Endothelial cell (in vitro differentiated cells): ENCODE data around the gene XRCC4. TPM values are rescaled to one million over a fixed set of nuclear protein-coding genes. Genes with fewer than 3 reads are reported as not detected.

Experiments
- DNase-seq: peaks from one replicate; pipeline ENCODE4 v3.0.0; 2021; ENCODE audit warnings: low spot score
- H3K27ac Mint-ChIP-seq: one replicate; pipeline ENCODE4 v1.8.0; 2021; ENCODE audit warnings: mixed read lengths, inconsistent platforms; ENCODE audit not compliant: unreplicated experiment
- H3K27me3 Mint-ChIP-seq: one replicate; pipeline ENCODE4 v1.8.0; 2021; ENCODE audit warnings: mild to moderate bottlenecking, moderate library complexity, mixed read lengths, inconsistent platforms; ENCODE audit not compliant: unreplicated experiment
- H3K36me3 Mint-ChIP-seq: one replicate; pipeline ENCODE4 v1.8.0; 2021; ENCODE audit warnings: mild to moderate bottlenecking, low read depth, mixed read lengths, inconsistent platforms; ENCODE audit not compliant: unreplicated experiment
- H3K4me1 Mint-ChIP-seq: one replicate; pipeline ENCODE4 v1.8.0; 2021; ENCODE audit warnings: mild to moderate bottlenecking, mixed read lengths, inconsistent platforms; ENCODE audit not compliant: unreplicated experiment
- H3K4me3 Mint-ChIP-seq: one replicate; pipeline ENCODE4 v1.8.0; 2021; ENCODE audit warnings: mild to moderate bottlenecking, mixed read lengths, inconsistent platforms; ENCODE audit not compliant: unreplicated experiment
- H3K9me3 Mint-ChIP-seq: one replicate; pipeline ENCODE4 v1.8.0; 2021; ENCODE audit warnings: mixed read lengths, inconsistent platforms; ENCODE audit not compliant: unreplicated experiment
- total RNA-seq: library from RNA; stranded (reverse); fragmentation: NEBNext Ultra II Directional; extraction: Animal tissue kit (Norgen Biotek cat#: 25700); gene quantifications from one replicate; pipeline ENCODE4 v1.2.1, GENCODE V29; 2021; ENCODE audit not compliant: unreplicated experiment
- TF ChIP-seq, protein P1 (sequence below): fragments of 200-600 bp; sonication (generic); IDR thresholded peaks from one replicate; pipeline ENCODE4 v1.5.0; 2021; ENCODE audit warnings: antibody characterized with exemption; ENCODE audit not compliant: unreplicated experiment

XRCC4 gene
- total RNA-seq, 1 donor from 2014 or later: 6.8 TPM

DNA sequence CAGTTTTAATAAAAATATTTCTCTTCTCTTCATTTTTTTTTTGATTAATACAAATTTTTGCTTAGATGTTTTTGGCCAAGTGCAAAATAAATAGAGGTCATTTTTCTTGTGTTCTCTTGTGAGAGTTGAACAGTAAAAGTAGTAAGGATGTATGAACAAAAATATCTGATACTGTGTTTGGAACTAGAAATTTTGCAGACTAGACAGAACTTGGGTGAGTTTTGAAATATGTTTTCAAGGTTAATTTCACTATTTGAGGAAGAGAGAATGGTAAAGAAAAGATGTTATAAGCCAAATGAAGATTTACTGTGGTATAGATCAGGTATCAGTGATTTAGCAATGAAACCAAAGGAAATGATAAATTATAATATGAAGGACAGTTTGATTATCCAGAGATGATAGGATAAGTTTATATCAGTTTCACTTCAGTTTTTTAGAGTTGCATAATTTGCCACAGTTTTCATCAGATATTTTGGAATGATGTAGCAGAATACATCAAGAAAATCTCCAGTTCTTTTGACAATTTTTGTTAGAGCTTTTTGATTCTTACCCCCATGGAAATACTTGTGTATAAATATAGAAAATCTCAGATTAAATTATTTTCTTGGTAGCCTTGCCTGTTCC, 246.3 kb downstream of the XRCC4 start:
- no peaks in the 10 kb centered on the region for H3K36me3 Mint-ChIP-seq
- DNase-seq: no peak
- H3K4me3 Mint-ChIP-seq: no peak overlapping the region
- no peaks in the 10 kb centered on the region for H3K9me3 Mint-ChIP-seq
- TF ChIP-seq, protein P1, sequence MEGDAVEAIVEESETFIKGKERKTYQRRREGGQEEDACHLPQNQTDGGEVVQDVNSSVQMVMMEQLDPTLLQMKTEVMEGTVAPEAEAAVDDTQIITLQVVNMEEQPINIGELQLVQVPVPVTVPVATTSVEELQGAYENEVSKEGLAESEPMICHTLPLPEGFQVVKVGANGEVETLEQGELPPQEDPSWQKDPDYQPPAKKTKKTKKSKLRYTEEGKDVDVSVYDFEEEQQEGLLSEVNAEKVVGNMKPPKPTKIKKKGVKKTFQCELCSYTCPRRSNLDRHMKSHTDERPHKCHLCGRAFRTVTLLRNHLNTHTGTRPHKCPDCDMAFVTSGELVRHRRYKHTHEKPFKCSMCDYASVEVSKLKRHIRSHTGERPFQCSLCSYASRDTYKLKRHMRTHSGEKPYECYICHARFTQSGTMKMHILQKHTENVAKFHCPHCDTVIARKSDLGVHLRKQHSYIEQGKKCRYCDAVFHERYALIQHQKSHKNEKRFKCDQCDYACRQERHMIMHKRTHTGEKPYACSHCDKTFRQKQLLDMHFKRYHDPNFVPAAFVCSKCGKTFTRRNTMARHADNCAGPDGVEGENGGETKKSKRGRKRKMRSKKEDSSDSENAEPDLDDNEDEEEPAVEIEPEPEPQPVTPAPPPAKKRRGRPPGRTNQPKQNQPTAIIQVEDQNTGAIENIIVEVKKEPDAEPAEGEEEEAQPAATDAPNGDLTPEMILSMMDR: no peak
- no peak overlapping the region for H3K27ac Mint-ChIP-seq
- H3K27me3 Mint-ChIP-seq: no peaks in the 10 kb centered on the region
- no peaks in the 10 kb centered on the region for H3K4me1 Mint-ChIP-seq

- H3K4me3 Mint-ChIP-seq: no peak overlapping the region
- TF ChIP-seq, protein P1: no peak
- H3K36me3 Mint-ChIP-seq: no peaks in the 10 kb centered on the region
- no peaks in the 10 kb centered on the region for H3K9me3 Mint-ChIP-seq
- DNase-seq: no peak
- H3K27ac Mint-ChIP-seq: no peak overlapping the region
- no peaks in the 10 kb centered on the region for H3K4me1 Mint-ChIP-seq
- H3K27me3 Mint-ChIP-seq: no peaks in the 10 kb centered on the region
Measured at GRCh38 chr5:83331842-83332241, 254.5 kb downstream of the XRCC4 start.

GRCh38 chr5:83337453-83338035, 260.2 kb downstream of the XRCC4 start:
- no peaks in the 10 kb centered on the region for H3K27me3 Mint-ChIP-seq
- H3K36me3 Mint-ChIP-seq: no peaks in the 10 kb centered on the region
- H3K4me1 Mint-ChIP-seq: no peaks in the 10 kb centered on the region
- H3K27ac Mint-ChIP-seq: no peak overlapping the region
- no peaks in the 10 kb centered on the region for H3K9me3 Mint-ChIP-seq
- H3K4me3 Mint-ChIP-seq: no peak overlapping the region
- no peak for DNase-seq
- TF ChIP-seq, protein P1: no peak

- no peaks in the 10 kb centered on the region for H3K4me1 Mint-ChIP-seq
- no peaks in the 10 kb centered on the region for H3K36me3 Mint-ChIP-seq
- no peak overlapping the region for H3K4me3 Mint-ChIP-seq
- no peak for DNase-seq
- TF ChIP-seq, protein P1: no peak
- no peaks in the 10 kb centered on the region for H3K9me3 Mint-ChIP-seq
- H3K27me3 Mint-ChIP-seq: no peaks in the 10 kb centered on the region
- no peak overlapping the region for H3K27ac Mint-ChIP-seq
Measured at GRCh38 chr5:83340511-83340918, 263.2 kb downstream of the XRCC4 start.

- Mint-ChIP-seq H3K36me3 (no peaks in the 10 kb centered on the region), H3K27me3 (no peaks in the 10 kb centered on the region), H3K27ac (no peak overlapping the region), H3K4me1 (no peaks in the 10 kb centered on the region), H3K9me3 (no peaks in the 10 kb centered on the region), H3K4me3 (no peak overlapping the region)
- DNase-seq: no peak
- TF ChIP-seq, protein P1: no peak
Measured at GRCh38 chr5:83341815-83342334, 264.5 kb downstream of the XRCC4 start.
